GM23338 (cell line): ENCODE measurements around the gene GALNT13. TPM values are rescaled to one million over a fixed set of nuclear protein-coding genes. Genes with fewer than 3 reads are reported as not detected.

Experiments used
- CREB1 ChIP-seq: fragments of 250-450 bp; sonication (Bioruptor Pico); IDR thresholded peaks from 2 replicates; pipeline ENCODE4 v1.5.0; 2020; ENCODE audit warnings: low read depth, mild to moderate bottlenecking, moderate library complexity
- CTCF ChIP-seq, 2 experiments: fragments of 200-600 bp in 1 of 2; sonication (generic) in 1 of 2; conservative IDR thresholded peaks; 2 replicates each; pipeline versions ENCODE4 v1.5.1 to v1.6.1; 2016 to 2017; ENCODE audit warnings: antibody characterized with exemption in 2 of 2, low read depth in 2 of 2, mild to moderate bottlenecking in 2 of 2, moderate library complexity in 1 of 2
- ETS1 ChIP-seq: IDR thresholded peaks from 2 replicates; pipeline ENCODE4 v1.6.1; 2016; ENCODE audit warnings: antibody characterized with exemption
- EZH2 ChIP-seq: fragments of 200-600 bp; sonication (generic); IDR thresholded peaks from one replicate; pipeline ENCODE4 v1.8.0; 2017; ENCODE audit warnings: antibody characterized with exemption, mild to moderate bottlenecking, low read depth; ENCODE audit not compliant: unreplicated experiment
- JUNB ChIP-seq: IDR thresholded peaks from one replicate; pipeline ENCODE4 v1.6.1; 2016; ENCODE audit warnings: antibody characterized with exemption; ENCODE audit not compliant: unreplicated experiment
- NANOG ChIP-seq: IDR thresholded peaks from 2 replicates; pipeline ENCODE4 v1.6.1; 2016; ENCODE audit warnings: antibody characterized with exemption, borderline replicate concordance
- ZNF114 ChIP-seq: fragments of 250-450 bp; sonication (Bioruptor Pico); IDR thresholded peaks from 2 replicates; pipeline ENCODE4 v1.5.0; 2020; ENCODE audit warnings: mild to moderate bottlenecking, moderate library complexity
- ZNF331 ChIP-seq: fragments of 250-450 bp; sonication (Bioruptor Pico); IDR thresholded peaks from 2 replicates; pipeline ENCODE4 v1.5.0; 2020; ENCODE audit warnings: low read depth, mild to moderate bottlenecking, moderate library complexity
- ZNF462 ChIP-seq: fragments of 250-450 bp; sonication (Bioruptor Pico); IDR thresholded peaks from 2 replicates; pipeline ENCODE4 v1.5.0; 2020; ENCODE audit warnings: mild to moderate bottlenecking, moderate library complexity
- polyA plus RNA-seq: library from polyadenylated mRNA; unstranded; fragments of >200 nt; fragmentation: Nextera tagmentation; extraction: Ambion mirVana; gene quantifications from 2 replicates; pipeline ENCODE4 v1.2.1, GENCODE V29; 2016
- total RNA-seq: library from RNA; depleted of rRNA; stranded (reverse); fragments of >200 nt; shearing (Covaris generic); gene quantifications from 2 replicates; pipeline ENCODE4 v1.2.3, GENCODE V29; 2014

Gene GALNT13
- total and polyA plus RNA-seq, 2 experiments from 2014 or later: 3.5 to 5.2 TPM

- TF ChIP-seq ZNF462 (CRISPR knock-in tag): no peak
- no peak for TF ChIP-seq NANOG
- no peak for TF ChIP-seq CREB1 (CRISPR knock-in tag)
- no peak for TF ChIP-seq EZH2
- no peak for TF ChIP-seq JUNB
- TF ChIP-seq ETS1: no peak
- TF ChIP-seq ZNF331 (CRISPR knock-in tag): no peak
- TF ChIP-seq CTCF (conservative IDR thresholded peaks at IDR 0.05; ENCODE audit: low read depth in 2 of 2): no peak
- no peak for TF ChIP-seq ZNF114
Measured at GRCh38 chr2:154143105-154143504, 271.4 kb downstream of the GALNT13 start (continued).
